HG02588 (cell line): ENCODE data around the gene TM4SF4.

Experiments
- ATAC-seq: cut with Tn5 transposase; IDR thresholded peaks from one replicate; pipeline ENCODE4 v1.9.1; 2021; ENCODE audit warnings: mild to moderate bottlenecking, moderate library complexity; ENCODE audit not compliant: unreplicated experiment

TM4SF4 gene

DNA sequence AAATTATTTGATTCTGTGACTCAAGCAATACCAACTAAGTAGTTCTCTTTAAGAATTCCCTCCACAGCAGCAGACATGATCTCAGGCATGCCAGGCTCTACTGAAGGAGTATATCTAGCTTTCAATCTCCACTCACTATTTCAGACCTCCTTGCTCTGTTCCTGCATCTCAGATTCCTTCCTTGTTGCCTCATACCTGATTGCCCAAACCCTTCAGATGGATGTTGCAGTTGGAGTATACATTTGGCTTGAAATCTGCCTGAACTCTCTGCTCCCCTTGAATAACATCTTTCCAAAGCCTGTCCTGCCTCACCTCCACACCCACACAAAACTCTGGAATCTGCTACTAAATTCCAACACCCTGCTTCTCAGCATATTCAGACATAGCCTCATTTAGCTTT lies 19.8 kb upstream of the TM4SF4 start:
- no peak for ATAC-seq

DNA sequence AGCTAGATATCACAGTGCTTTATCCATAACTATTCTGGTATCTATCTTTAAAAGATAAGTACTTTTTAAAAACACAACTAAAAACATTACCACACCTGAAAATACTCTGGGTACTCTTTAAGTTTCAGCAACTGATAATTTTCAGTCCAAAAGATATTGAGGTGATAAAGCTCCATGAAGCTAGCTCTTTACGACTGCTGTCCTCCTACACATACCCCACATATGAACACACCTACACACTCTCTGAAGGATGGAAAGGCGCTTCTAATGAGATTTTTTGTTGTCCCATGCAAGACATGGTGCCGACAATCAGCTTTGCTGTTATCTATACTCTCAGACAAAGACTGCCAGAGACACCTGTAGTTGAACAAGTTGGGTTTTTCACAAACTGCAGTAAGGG lies 19.1 kb upstream of the TM4SF4 start:
- ATAC-seq, result no peak

DNA sequence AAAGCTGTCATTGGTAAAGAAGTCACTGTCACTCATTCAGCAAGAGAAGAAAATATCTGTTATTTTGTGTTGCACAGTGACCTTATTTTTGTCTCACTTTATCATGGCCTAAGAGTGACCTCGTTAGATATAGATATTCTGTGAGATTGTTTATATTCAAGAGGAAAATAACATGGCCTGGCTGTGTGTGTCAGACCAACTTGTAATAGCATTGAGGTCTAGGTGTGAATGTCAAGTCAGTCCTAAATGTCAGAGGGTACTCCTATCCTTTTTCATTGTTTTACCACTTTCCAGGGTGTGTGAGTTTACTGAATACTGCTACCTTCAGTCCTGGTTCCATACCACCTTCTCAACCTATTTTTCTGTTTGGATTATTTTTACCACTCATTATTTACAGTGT lies 18.5 kb upstream of the TM4SF4 start:
- ATAC-seq, result no peak

DNA sequence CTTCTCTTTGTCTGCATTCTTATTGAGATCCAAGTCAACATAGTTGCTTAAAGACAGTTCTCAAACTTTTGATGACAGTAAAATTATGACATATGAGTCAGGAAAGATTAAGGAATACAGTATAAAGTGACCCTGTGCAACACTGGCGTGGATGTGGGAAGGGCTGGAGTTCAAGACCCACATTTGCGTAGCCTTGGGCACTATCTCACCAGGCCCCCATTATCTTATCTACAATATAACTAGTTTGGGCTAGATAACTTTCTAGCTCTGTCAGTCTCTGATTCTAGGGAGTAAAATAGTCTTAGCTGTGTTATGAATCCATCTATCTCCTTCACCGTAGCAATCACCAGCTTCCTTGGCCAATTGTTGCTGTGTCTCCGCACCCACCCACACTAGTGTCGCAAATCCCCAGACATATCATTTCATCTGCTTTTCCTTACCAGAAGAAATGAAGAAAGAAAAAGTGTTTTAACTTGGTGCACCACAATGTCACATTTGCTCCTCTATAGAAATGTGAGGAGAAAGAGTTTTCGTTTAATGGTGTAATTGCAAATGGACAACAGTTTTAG lies 14.9 kb upstream of the TM4SF4 start:
- ATAC-seq, result no peak

DNA sequence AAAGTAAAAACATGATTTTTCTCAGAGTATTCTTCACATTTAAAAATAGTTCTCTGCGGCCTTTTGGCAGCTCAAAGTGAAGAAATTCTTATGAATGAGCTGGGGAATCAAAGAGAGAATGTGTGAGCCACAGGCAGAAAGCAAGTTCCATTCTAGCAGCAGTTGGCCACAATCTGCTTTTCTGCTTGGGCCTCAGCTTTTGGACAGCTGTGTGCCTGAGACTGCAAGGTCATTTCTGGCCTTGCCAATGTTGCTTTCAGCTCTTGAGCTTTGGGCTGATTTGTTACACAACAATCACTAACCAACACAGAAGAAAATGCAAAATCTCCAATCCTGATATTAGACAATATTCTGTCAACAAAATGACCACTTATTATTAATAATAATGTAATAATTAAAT lies 14.4 kb upstream of the TM4SF4 start:
- ATAC-seq, result no peak

DNA sequence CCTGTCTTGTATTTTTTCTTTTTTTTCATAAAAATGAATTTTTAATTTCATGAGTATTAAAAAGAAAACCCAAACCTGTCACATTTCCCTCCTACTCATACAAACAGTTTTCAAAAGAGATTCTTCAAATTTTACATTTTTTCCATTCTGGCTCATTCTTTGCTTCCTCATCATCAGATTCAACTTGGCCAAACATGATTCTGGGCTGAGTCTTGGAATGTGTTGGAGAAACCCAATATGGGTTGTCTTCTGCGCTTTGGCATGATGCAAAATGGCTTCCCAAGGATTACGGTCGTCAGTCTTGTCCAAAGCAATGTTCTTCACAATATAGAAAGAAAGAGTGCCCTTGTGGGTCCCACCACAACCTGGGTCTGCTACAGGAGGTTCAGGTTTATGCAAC lies 12.4 kb upstream of the TM4SF4 start:
- no peak for ATAC-seq

DNA sequence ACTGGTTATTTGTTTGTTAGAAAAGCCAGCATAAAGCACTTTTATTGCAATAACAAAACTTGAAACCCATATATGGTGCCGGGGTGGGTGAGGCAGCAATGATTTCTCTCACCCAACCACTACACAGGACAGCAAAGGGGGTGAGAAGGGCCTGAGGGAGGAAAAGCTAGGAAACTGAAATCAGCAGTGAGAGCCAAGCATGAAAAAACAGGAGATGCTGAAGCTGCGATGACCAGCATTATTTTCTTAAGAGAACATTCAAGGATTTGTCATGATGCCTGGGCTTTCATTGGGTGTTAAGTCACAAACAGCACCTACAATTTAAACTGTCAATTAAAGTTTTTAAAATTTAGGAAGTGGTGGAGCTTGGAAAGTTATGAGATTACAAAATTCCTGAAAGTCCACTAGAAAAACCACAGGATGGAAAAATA lies 11.9 kb upstream of the TM4SF4 start:
- no peak for ATAC-seq

DNA sequence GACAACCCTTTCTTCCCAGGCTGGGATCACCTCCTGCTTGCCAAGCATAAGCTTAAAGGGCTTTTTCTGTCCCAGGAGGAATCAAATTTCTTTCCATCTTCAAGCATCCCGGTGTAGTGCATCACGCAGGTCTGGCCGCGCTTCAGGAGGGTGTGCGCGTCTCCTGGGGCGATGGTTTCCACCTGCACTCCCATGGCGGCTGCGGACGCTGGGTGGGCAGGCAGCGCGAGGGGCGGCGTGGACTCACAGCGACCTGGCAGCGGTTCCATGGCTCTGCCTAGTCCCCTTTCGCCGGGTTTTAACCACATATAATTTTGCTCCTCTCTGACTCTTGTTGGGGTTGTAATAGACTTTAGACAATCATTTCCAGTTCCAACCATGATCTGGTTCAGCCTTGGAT lies 10.6 kb upstream of the TM4SF4 start:
- ATAC-seq, result no peak

DNA sequence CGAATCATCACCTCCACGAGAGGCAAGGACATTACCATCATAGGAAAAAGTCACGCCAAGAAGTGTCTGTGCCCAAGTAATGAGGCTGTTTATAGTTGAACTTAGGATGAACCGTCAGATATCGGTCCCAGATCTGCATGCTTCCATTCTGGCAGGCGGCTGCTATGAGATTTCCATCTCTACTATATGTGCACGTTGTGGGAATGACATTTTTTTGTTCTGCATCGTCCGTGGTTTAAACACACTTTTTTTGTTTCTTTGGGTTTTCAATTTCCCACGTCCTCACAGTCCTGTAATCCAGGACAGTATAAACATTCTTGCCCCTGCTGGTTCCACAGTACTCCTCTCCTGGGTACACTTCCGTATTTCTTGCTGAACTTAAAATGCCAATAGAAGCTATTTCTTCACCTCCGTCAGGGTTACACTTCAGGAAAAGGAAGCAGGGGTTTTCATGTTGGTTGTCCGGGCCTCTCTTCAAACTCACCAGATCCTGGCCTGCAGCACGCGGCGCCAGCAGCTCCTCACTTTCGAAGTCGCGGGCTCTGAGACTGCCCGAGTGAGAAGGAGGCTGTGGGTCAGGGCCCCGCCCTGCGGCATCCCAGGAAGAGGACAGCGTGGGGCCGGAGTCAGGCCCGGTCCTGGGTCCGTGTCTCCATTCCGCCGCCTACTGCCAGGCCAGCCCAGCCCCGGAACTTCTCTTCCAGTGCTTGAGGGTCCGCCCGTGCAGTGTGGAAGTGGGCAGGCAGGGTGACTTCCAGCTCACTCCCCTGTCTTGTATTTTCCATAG lies 9.8 kb upstream of the TM4SF4 start:
- ATAC-seq, result no peak

DNA sequence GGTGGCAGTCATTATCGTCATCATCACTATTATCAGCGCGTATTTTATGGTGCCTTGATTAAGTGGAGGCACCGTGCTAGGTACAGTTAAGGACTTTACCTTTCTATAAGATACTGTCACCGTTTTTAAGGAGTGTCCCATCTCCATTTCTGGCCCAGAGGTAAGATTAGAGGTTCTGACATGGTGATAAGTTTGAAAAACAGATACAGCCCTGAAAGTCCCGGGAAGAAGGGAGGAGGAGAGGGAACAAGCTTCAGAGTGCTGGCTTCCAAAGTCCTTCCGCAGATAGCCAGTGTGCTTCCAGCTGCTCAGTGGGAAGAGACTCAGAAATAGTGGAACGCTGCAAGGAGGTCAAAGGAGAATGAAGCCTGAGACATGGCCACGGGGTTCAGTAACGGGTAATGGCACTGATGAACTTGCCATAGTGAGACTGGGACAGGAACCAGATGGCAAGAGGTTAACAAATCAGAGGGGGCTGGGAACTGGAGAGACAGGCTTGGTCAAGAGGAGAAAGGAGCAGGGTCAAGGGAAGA lies 9.1 kb upstream of the TM4SF4 start:
- ATAC-seq, result no peak

DNA sequence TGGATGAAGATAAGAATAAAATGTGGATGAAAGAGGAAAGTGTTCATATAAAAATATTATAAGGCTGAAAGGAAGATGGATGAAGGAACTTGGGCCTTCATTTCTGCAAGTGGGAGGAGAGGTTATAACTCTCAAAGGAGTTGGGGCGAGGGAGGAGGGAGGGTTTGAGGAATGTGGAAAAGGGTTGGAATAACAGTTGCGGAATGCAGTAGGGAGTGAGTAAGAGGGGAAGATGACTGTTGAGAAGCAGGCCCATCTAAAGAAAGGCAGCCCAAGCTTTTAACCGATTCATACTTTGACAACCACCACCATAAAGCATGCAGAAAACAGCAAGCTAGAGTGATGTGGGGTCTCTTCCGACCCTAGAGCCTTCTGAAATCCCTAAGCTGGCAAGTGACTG lies 8.3 kb upstream of the TM4SF4 start:
- ATAC-seq, result no peak

DNA sequence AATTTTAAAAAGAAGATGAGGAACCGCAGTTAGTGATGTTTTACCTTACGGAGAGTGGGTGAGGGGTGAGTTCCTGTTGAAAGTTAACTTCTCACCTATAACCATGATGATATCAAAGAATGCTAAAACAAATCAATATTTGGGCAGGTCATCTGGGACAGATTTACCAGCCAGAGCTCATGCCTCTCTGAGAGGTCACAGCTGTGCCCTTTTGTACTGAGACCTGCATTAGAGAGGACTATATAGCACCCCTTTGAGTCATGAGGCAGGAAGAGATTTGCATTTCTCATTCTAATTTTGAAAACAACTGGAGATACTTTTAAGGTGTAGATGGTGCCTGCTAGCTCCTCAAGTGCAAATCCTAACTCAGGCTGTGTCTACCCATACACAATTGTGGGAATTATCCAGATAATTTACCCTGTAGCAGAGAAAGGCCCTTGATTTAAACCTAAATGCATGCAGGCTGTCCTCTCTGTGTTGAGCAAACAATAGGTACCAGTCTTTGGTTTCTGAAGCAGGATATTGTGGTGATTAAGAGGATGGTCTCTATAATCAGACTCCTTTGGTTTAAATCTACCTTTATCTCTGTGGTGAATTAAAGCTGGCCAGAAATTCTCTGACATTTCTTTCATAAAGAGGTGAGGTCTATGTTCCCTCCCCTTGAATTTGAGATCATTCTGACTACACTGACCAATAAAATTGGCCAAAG lies 5.8 kb upstream of the TM4SF4 start:
- ATAC-seq, result peak; percentile 88

DNA sequence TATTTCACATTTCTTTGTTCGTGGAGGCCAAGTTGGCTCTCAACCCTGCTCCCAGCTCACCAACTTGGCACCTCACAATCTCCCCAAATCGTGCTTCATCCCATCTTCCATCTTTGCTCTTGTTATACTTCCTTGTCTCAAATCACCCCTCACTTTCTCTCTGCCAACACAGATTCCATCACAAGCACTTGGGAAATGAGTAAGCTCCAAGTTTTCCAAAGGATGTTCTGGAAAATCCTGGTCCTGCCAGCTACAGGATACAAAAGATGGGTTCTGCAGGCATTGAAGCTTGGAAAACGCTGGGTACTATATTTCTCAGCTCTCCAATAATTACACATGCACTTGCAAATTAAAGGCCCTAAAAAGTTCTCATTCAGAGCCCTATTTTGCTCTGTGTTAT lies 4.1 kb upstream of the TM4SF4 start:
- ATAC-seq, result no peak

DNA sequence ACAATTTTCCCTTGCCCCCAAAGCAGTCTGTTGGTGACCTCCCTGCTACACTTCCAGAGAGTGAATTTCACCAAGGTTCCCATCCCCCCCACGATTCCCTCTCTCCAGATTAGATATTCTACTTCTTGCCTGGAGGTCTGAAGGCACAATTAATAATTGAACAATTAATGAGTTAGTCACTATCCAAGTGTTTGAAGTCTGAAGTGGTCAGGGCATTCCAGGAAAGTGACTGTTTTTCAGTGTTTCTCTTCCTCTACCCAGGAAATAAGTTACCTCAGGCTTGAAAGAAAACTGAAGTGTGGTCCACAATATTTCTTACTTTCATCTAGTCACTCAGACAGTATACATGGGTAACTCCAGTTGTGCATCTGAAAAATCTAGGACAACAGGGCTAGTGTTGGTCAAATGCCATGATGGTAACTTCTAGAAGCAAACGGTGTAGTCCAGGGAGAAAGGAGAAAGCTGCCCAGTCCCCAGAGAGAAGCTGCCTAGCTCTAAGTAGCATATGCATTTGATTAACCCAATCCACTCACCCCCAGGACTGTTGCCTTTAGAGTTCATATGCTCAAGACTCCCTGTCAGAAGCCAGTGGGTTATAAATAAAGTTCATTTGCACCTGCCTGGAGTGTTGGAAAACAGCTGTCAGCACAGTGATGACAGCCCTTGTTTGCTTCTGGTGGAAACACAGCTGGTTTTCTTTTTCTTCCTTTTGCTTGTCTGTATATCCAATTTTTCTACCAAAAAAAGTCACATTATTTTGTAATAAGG lies 2.3 kb upstream of the TM4SF4 start:
- no peak for ATAC-seq

DNA sequence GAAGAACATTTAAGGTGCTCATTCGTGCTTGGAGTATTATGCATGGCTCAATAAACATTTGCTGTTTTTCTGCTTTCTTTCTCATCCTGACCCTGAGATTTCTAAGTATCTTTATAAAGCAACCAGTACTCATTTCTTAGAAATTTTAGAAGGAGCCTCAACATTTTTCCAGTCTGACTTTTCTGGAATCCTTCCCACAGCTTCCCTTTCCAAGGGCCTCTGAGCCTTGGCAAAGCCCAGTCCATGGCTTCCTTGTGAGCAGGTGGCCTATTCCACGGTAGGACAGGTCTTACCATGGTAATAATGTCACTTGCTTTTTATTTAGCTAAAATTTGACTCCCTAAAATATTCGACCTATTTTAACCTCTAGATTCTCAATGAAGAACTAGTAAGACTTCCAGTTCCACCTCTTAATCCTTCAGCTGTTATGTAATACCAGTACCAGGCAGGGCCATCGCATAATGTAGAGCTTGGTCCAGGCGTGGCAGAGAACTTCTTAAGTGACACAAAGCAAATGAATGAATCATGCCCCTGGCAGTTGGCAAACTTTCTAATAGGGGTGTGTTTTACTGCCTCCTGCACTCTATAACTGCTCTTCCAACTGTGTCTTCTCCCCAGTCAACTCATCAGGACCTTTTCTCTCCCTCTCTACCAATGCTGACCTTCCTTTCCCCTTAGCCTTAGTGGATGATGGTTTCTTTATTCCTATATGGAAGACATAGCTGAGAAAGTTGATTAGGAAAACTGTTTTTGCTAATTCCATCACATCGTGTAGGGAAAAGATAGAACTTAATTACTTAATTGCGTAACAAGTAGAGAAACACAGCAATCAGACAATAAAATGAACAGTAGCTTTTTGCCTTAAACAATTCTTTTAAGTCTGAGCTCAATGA lies 894 bp upstream of the TM4SF4 start:
- ATAC-seq, result no peak

DNA sequence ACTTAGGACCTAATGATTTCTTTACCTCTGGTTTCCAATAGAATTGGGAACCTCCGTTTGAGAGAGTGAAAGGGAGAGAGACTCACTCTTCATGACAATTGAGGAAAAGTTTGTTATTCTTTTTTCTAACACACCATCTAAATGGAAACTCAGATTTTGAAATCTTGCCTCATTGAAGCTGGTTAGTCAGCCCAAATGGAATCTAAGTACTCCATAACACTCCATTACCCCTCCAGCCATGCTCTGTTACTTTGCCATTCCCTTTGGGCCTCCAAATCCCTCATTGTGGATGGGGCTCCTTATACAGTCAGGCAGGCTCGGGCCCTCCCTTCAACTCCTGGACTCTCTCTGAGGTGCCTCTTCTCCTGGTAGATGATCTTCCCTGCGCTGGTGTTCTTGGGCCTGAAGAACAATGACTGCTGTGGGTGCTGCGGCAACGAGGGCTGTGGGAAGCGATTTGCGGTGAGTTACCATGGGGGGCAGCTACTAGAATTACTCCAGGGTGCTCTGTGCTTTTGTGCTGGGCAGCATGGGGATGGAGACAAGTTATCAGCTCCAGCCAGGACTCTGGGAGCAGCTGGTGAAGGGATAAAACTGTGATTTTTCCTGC lies 1.1 kb downstream of the TM4SF4 start:
- no peak for ATAC-seq

DNA sequence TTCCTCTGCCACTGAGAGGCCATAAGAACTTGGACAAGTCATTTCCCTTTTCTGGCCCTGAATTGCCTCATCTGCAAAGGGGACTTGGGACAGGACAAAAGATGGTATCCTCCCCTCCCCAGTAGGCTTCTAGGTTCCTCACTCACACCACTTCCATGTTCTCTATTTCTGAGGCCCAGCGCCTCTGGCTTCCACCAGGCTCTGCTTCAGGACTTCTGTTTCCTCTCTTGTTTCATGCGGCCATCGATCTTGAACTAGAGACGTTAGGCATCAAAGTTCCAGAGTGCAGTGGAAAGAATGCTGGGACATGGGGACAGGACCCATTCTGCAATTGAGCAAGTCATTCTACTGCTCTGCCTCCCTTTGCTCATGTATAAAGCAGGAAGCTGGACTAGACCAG lies 1.7 kb downstream of the TM4SF4 start:
- no peak for ATAC-seq

DNA sequence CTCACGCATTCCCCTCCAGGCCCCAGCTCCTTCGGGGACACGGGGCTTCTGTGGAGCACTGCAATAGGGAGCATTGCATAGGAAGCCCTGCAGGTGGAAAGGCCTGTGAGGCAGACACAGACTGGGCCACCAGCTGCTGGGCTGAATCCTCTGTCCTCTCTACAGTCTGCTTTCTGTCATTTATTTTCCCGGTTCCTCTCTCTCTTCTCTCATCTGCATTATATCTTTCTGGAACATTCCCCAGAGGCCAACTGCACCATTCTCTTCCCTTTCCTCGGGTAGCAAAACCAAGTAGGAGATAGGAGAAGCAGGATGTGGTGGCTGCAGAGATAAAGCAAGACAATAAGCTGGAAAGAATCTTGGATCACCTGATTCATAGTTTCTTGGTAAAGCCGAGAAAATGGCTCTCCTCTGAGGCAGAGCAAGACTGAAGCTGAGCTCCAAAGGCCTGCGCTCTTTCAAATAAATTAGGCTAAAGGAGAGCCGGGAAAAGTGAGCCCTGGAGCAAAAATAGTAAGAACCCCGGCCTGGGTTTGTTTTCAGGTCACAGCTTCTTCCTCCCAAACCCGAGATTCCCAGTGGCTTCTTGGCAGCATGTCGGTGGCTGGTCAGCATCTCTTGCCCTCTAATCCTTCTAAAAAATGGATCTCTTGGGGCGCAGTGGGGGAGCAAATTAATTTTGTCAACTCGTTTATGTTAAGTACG lies 5.3 kb downstream of the TM4SF4 start:
- no peak for ATAC-seq

DNA sequence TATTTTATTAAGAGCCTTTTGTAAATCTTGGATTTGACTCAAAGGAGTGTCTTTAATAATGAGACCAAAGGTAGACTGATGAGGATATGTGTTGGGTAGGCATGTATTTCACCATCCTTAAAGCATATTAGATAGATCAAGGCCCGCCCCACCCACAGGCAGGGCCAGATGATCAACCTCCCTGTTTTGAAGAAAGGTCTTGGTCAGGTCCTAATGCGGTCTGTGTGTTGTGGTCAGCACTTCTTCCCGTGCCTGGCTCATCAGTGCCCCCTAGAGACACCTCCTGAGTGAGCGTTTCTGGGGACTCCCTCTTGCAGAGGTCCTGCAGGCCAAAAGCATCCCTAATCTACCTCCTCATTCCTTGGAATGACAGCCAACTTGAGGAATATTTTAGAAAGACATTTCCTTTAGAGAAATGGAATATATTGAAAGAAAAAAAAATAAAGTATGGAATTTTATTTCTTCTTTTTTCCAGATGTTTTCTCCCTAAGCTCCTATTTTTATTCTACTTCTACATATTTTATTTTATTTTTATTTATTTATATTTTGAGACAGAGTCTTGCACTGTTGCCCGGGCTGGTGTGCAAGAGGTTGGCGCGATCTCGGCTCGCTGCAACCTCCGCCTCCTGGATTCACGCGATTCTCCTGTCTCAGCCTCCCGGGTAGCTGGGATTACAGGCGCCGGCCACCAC lies 6.0 kb downstream of the TM4SF4 start:
- peak; percentile 97 for ATAC-seq
